Neural progenitor cell (in vitro differentiated cells): Measurements from ENCODE around the gene ZNF462.

Experiments used
- EZH2 ChIP-seq: fragments of 200-600 bp; sonication (generic); IDR thresholded peaks from 2 replicates; pipeline ENCODE4 v1.6.1; 2017; ENCODE audit warnings: antibody characterized with exemption, mild to moderate bottlenecking, moderate library complexity
- EZH2phosphoT487 ChIP-seq: fragments of 200-600 bp; sonication (generic); IDR thresholded peaks from 2 replicates; pipeline ENCODE4 v1.6.1; 2017; ENCODE audit warnings: antibody characterized with exemption
- TF ChIP-seq, protein P1 (sequence below): fragments of 200-600 bp; sonication (generic); IDR thresholded peaks from 2 replicates; pipeline ENCODE4 v1.5.1; 2017; ENCODE audit warnings: antibody characterized with exemption, mild to moderate bottlenecking

- TF ChIP-seq, protein P1, sequence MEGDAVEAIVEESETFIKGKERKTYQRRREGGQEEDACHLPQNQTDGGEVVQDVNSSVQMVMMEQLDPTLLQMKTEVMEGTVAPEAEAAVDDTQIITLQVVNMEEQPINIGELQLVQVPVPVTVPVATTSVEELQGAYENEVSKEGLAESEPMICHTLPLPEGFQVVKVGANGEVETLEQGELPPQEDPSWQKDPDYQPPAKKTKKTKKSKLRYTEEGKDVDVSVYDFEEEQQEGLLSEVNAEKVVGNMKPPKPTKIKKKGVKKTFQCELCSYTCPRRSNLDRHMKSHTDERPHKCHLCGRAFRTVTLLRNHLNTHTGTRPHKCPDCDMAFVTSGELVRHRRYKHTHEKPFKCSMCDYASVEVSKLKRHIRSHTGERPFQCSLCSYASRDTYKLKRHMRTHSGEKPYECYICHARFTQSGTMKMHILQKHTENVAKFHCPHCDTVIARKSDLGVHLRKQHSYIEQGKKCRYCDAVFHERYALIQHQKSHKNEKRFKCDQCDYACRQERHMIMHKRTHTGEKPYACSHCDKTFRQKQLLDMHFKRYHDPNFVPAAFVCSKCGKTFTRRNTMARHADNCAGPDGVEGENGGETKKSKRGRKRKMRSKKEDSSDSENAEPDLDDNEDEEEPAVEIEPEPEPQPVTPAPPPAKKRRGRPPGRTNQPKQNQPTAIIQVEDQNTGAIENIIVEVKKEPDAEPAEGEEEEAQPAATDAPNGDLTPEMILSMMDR, result no peak
- TF ChIP-seq EZH2, result no peak
- no peak for TF ChIP-seq EZH2phosphoT487
Observed at GRCh38 chr9:106982636-106983035, 119.7 kb downstream of the ZNF462 start.
